ENCODE results near the gene SERP1.

SERP1 gene

DNA sequence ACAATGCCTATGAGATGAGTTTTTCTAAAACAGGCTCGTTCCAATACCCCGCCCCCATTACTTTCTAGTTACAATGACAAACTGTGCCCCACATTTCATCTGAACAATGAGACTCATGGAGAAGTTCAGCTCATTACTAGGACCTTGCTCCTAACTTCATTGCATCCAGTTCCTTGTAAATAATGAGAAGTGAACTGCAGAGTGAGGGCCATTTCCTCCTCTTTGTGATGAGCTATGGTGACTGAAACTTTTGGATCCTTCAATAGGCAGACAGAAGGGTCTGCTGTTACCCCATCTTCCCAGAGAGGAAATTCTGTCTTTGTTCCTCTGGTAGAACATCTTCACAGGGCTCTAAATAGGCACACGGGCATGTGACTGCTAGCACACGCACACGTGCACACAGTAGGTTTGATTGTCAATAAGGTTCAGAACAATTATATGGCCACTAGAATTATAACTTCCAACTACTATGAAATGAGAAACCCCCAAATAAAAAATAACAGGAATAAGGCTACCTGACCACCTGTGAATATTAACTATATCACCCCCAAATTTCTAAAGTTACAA is 51.8 kb downstream of the SERP1 start:
- H3K4me1 ChIP-seq (ENCODE audit: control insufficient read depth in 1 of 2, insufficient read depth in 2 of 2, low read length in 2 of 2): no peaks in the 10 kb centered on the region
- H3K14ac ChIP-seq (ENCODE audit: low read length): no peak overlapping the region
- no peak overlapping the region for H3K4ac ChIP-seq (ENCODE audit: low read depth, low read length)
- no peak overlapping the region for H3K9ac ChIP-seq (ENCODE audit: low read length)
- H4K12ac ChIP-seq (ENCODE audit: low read depth, low read length): no peak overlapping the region
- no peak overlapping the region for H3K4me3 ChIP-seq (ENCODE audit: low read depth, low read length)
- H2AK5ac ChIP-seq (ENCODE audit: low read length): no peak overlapping the region
- no peaks in the 10 kb centered on the region for H3K79me1 ChIP-seq (ENCODE audit: low read length)
- H2BK12ac ChIP-seq (ENCODE audit: low read length): no peak overlapping the region
- no peak overlapping the region for H2BK120ac ChIP-seq (ENCODE audit: insufficient read depth, low read length, poor library complexity)
- no peak overlapping the region for H4K91ac ChIP-seq (ENCODE audit: low read depth, low read length)
- H2BK5ac ChIP-seq (ENCODE audit: low read depth, low read length, poor library complexity): no peak overlapping the region
- no peak overlapping the region for H3K27ac ChIP-seq (ENCODE audit: low read depth, low read length)
- WGBS (ENCODE audit: extremely low coverage, insufficient coverage, insufficient read length): no CpG with 5 or more reads among the region's 5 CpGs
- no peak for DNase-seq
- H3K79me2 ChIP-seq (ENCODE audit: control insufficient read depth, insufficient read depth, low read length, poor library complexity): no peaks in the 10 kb centered on the region
- no peak overlapping the region for H2AFZ ChIP-seq (ENCODE audit: insufficient read depth, low read length, poor library complexity)
- H3K9me3 ChIP-seq (ENCODE audit: insufficient read depth, low read depth, low read length): no peaks in the 10 kb centered on the region
- H3K23ac ChIP-seq (ENCODE audit: low read length): no peak overlapping the region
- no peaks in the 10 kb centered on the region for H3K36me3 ChIP-seq (ENCODE audit: control insufficient read depth in 1 of 2, insufficient read depth in 2 of 2, low read length in 2 of 2)
- no peaks in the 10 kb centered on the region for H3K27me3 ChIP-seq (ENCODE audit: insufficient read depth, low read length)
- H3K18ac ChIP-seq (ENCODE audit: low read length): no peak overlapping the region
- H3K4me2 ChIP-seq (ENCODE audit: low read length): no peak overlapping the region
- no peak overlapping the region for H4K8ac ChIP-seq (ENCODE audit: low read depth, low read length)
